A673 (cell line): ENCODE results near the gene ANGPTL2. TPM values are rescaled to one million over a fixed set of nuclear protein-coding genes. Genes with fewer than 3 reads are reported as not detected.

Source experiments
- BruUV-seq: library from RNA; stranded (reverse); fragments of 400-500 nt; replicated peaks from 2 replicates; lab custom pipeline; 2021; lab: Mats Ljungman, UMichigan
- CTCF ChIA-PET: fragments of 300-600 bp; sonication (Branson Sonifier 250); formaldehyde crosslinking; loops from one replicate; lab custom pipeline; 2022; ENCODE audit warnings: antibody characterized with exemption; lab: Charles Lee
- POLR2A ChIA-PET: fragments of 300-600 bp; sonication (Branson Sonifier 250); formaldehyde crosslinking; loops from one replicate; lab custom pipeline; 2022; ENCODE audit warnings: antibody characterized with exemption; ENCODE audit not compliant: low non-redundant PET; lab: Charles Lee
- DNase-seq: peaks from one replicate; pipeline ENCODE4 v3.0.0-alpha.2; 2015; ENCODE audit warnings: low spot score
- H3K27ac ChIP-seq: fragments of 200-600 bp; sonication (generic); 2 replicates; pipeline ENCODE4 v1.5.1; 2016; ENCODE audit warnings: mixed run types, low read depth, mild to moderate bottlenecking, mixed read lengths, antibody characterized with exemption, low read length; ENCODE audit not compliant: poor library complexity, severe bottlenecking
- H3K27me3 ChIP-seq: fragments of 200-600 bp; sonication (generic); replicated peaks from 2 replicates; pipeline ENCODE4 v1.6.1; 2017; ENCODE audit warnings: mixed run types, low read depth, mild to moderate bottlenecking, mixed read lengths, antibody characterized with exemption, low read length; ENCODE audit not compliant: insufficient read depth, poor library complexity
- H3K36me3 ChIP-seq: fragments of 200-600 bp; sonication (generic); 2 replicates; pipeline ENCODE4 v1.6.1; 2016; ENCODE audit warnings: mixed run types, mild to moderate bottlenecking, mixed read lengths, antibody characterized with exemption, low read length; ENCODE audit not compliant: insufficient read depth, poor library complexity, severe bottlenecking
- H3K4me1 ChIP-seq: fragments of 200-600 bp; sonication (generic); 2 replicates; pipeline ENCODE4 v1.6.1; 2017; ENCODE audit warnings: mixed run types, mild to moderate bottlenecking, mixed read lengths, antibody characterized with exemption, low read length; ENCODE audit not compliant: insufficient read depth, poor library complexity, severe bottlenecking
- H3K4me3 ChIP-seq: fragments of 200-600 bp; sonication (generic); 2 replicates; pipeline ENCODE4 v1.5.1; 2016; ENCODE audit warnings: low read depth, mixed run types, mild to moderate bottlenecking, mixed read lengths, low read length; ENCODE audit not compliant: poor library complexity, severe bottlenecking
- H3K9me3 ChIP-seq: fragments of 200-600 bp; sonication (generic); 2 replicates; pipeline ENCODE4 v1.6.1; 2016; ENCODE audit warnings: mixed run types, low read depth, mild to moderate bottlenecking, mixed read lengths, antibody characterized with exemption, low read length; ENCODE audit not compliant: poor library complexity, severe bottlenecking
- EZH2 ChIP-seq: fragments of 200-600 bp; sonication (generic); IDR thresholded peaks from 2 replicates; pipeline ENCODE4 v1.6.1; 2017; ENCODE audit warnings: borderline replicate concordance, low read depth, mild to moderate bottlenecking, mixed read lengths, antibody characterized with exemption, low read length; ENCODE audit not compliant: poor library complexity, severe bottlenecking
- intact Hi-C: fragments of 100-400 bp; cut with micrococcal nuclease; formaldehyde crosslinking; loops from one replicate; pipeline ENCODE4 v1.10.0; 2022; ENCODE audit not compliant: unreplicated experiment
- total RNA-seq: library from RNA; stranded (reverse); gene quantifications from 2 replicates; pipeline ENCODE4 v1.2.3, GENCODE V29; 2021
- TF ChIP-seq, protein P1 (sequence below): fragments of 300-800, 200-600 bp; sonication (generic); conservative IDR thresholded peaks from 2 replicates; pipeline ENCODE4 v1.5.1; 2017; ENCODE audit warnings: low read depth, mild to moderate bottlenecking, antibody characterized with exemption, low read length, moderate library complexity, mixed read lengths

ANGPTL2 gene
- total RNA-seq, 1 experiment from 2014 or later, result 2.5 TPM

DNA sequence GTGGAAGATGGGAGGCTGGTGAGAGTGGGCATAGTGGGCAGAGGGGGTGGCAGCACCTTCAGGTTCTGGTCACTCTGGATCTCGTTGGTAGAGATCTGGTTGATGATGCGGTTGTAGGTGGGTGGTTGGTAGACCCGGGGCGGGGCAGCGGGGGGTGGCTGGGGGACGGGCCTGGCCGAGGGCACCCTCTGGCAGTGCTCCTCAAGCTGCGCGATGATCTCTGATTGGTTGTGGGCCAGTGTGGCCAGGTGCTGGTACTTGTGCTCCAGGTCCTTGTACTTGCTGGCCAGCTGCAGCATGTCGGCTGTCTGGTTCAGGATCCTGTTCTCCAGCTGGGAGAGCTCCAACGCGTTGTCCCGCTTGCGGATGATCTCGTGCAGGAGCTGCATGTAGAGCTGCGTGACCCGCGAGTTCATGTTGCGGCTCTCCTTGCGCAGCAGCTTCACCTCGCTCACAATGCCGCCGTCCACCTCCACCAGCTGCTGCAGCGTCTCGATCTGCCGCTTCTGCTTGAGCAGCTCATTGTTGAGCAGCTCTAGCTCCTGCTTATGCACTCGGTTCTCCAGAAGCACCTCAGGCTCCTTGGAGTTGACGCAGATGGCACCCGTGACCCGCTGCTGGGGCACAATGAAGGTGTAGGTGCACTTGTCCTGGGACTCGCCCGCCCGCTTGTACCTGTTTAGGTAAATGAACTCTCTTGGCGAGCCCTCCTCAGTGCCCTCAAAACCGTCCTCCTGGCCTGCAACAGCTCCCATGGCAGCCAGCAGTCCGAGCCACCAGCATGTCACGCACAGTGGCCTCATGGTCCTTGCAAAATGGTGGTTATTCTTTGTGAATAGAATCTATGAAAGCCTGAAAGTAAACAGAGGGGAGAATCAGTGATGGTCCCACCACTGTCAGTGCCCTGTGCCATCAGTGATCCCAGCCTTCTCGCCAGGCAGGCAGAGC is 14.2 kb downstream of the ANGPTL2 start:
- no peaks in the 10 kb centered on the region for H3K9me3 ChIP-seq
- no TSS peak for BruUV-seq
- no peak overlapping the region for H3K27ac ChIP-seq
- ChIA-PET POLR2A (no interaction called here), CTCF (no interaction called here)
- DNase-seq, result no peak
- H3K27me3 ChIP-seq, result no peaks in the 10 kb centered on the region
- no peaks in the 10 kb centered on the region for H3K4me1 ChIP-seq
- TF ChIP-seq, protein P1, sequence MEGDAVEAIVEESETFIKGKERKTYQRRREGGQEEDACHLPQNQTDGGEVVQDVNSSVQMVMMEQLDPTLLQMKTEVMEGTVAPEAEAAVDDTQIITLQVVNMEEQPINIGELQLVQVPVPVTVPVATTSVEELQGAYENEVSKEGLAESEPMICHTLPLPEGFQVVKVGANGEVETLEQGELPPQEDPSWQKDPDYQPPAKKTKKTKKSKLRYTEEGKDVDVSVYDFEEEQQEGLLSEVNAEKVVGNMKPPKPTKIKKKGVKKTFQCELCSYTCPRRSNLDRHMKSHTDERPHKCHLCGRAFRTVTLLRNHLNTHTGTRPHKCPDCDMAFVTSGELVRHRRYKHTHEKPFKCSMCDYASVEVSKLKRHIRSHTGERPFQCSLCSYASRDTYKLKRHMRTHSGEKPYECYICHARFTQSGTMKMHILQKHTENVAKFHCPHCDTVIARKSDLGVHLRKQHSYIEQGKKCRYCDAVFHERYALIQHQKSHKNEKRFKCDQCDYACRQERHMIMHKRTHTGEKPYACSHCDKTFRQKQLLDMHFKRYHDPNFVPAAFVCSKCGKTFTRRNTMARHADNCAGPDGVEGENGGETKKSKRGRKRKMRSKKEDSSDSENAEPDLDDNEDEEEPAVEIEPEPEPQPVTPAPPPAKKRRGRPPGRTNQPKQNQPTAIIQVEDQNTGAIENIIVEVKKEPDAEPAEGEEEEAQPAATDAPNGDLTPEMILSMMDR, result no peak
- no peak for TF ChIP-seq EZH2
- H3K36me3 ChIP-seq, result no peaks in the 10 kb centered on the region
- intact Hi-C loops, result no loop called here
- no peak overlapping the region for H3K4me3 ChIP-seq

DNA sequence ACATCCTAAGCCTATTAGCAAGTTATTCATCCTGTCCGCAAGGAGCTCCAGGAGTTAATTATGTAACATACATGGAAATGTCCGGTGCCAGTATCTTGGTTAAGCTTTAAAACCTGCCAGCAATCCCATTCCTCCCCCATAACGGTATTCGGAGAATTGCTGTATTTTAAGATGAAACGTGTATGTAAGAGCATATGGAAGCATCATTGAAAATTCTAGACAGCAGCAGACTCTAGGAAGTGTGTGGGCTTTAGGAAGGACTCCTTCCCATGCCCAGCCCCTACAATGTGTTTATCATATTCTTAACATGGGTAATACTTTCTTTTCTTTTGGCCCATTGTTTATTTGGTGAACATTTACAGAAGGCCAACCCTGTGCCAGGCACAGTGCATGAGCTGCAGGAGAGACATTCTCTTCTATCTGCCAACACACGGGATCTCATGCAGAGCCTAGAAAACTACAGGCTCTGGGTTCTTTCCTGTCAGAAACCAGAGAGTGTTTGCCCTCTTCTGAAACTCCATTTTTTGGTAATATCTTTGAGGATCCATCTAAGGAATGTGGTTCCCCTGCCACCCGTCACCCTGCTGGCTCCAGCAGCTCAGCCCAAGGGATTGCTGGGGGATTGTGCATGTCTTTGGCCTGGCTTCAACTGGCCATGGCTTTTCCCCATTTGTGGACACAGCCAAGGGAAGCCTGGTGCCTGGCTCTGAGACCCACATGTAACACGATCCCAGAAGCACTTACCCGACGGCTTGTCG is 15.1 kb downstream of the ANGPTL2 start:
- intact Hi-C loops, result no loop called here
- ChIA-PET CTCF (interaction anchor here (0.5 kb wide), 1 partner anchor 326 kb away, joined by 5 read pairs; no protein-coding TSS in a partner anchor), POLR2A (interaction anchor here (0.9 kb wide), 1 partner anchor 96 kb away, joined by 3 read pairs; no protein-coding TSS in a partner anchor)
- no peaks in the 10 kb centered on the region for H3K9me3 ChIP-seq
- H3K36me3 ChIP-seq, result no peaks in the 10 kb centered on the region
- TF ChIP-seq EZH2, result no peak
- TF ChIP-seq, protein P1, result no peak
- DNase-seq, result no peak
- H3K4me3 ChIP-seq, result no peak overlapping the region
- H3K4me1 ChIP-seq, result no peaks in the 10 kb centered on the region
- H3K27me3 ChIP-seq, result no peaks in the 10 kb centered on the region
- no TSS peak for BruUV-seq
- H3K27ac ChIP-seq, result no peak overlapping the region

DNA sequence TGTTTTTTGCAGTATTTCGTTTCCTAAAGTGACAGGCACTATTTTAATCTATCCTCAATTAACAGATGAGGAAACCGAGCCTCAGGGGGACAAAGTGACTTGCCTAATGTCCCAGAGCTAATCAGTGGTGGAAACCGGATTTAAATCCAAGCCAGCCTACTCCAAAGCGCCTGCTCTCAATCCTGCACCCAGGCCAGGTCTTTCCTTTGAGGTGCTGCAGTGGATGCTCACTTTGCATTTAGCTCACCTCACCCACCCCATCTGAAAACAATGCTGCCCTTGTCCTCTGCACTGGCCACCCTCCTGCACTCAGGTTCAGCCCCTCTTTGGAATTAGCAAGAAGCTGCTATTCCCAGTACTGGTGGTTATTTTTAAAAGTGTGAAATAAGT is 16.0 kb downstream of the ANGPTL2 start:
- POLR2A ChIA-PET, result interaction anchor here (0.7 to 0.9 kb wide), 2 partner anchors 97 to 225 kb away, joined by 3 read pairs; no protein-coding TSS in a partner anchor
- Histone ChIP-seq H3K27ac (no peak overlapping the region), H3K27me3 (no peaks in the 10 kb centered on the region), H3K36me3 (no peaks in the 10 kb centered on the region), H3K9me3 (no peaks in the 10 kb centered on the region), H3K4me1 (no peaks in the 10 kb centered on the region), H3K4me3 (no peak overlapping the region)
- BruUV-seq, result no TSS peak
- intact Hi-C loops, result no loop called here
- CTCF ChIA-PET, result no interaction called here
- TF ChIP-seq, protein P1, result no peak
- TF ChIP-seq EZH2, result no peak
- DNase-seq, result no peak
